IPS DF 6.9 (cell line): Measurements from ENCODE around the gene PDE2A.

Experiments used
- DNase-seq: peaks from one replicate; pipeline ENCODE4 v3.0.0-alpha.2; 2013; ENCODE audit warnings: low read depth, low spot score
- H3K27ac ChIP-seq: one replicate; pipeline ENCODE4 v1.5.1; 2013; ENCODE audit warnings: low read length, control low read depth
- H3K27me3 ChIP-seq: 2 replicates; pipeline ENCODE4 v1.6.1; 2013; ENCODE audit warnings: mild to moderate bottlenecking, low read length; ENCODE audit not compliant: control insufficient read depth, insufficient read depth
- H3K36me3 ChIP-seq: 2 replicates; pipeline ENCODE4 v1.6.1; 2013; ENCODE audit warnings: low read length; ENCODE audit not compliant: control insufficient read depth, insufficient read depth
- H3K4me1 ChIP-seq: 2 replicates; pipeline ENCODE4 v1.6.1; 2013; ENCODE audit warnings: low read length; ENCODE audit not compliant: control insufficient read depth, insufficient read depth
- H3K4me3 ChIP-seq: 2 replicates; pipeline ENCODE4 v1.5.1; 2013; ENCODE audit warnings: mild to moderate bottlenecking, low read length
- H3K9me3 ChIP-seq: 2 replicates; pipeline ENCODE4 v1.6.1; 2013; ENCODE audit warnings: low read length, inconsistent platforms; ENCODE audit not compliant: control insufficient read depth, insufficient read depth
- WGBS: extraction: QIAGEN DNeasy Blood & Tissue Kit; methylation state at CpG from one replicate; pipeline ENCODE4 v1.1.7; 2013; ENCODE audit warnings: mixed read lengths, missing lambda C conversion rate; ENCODE audit not compliant: insufficient read length, insufficient coverage; 5-methylcytosine and 5-hydroxymethylcytosine counted together

Gene PDE2A

DNA sequence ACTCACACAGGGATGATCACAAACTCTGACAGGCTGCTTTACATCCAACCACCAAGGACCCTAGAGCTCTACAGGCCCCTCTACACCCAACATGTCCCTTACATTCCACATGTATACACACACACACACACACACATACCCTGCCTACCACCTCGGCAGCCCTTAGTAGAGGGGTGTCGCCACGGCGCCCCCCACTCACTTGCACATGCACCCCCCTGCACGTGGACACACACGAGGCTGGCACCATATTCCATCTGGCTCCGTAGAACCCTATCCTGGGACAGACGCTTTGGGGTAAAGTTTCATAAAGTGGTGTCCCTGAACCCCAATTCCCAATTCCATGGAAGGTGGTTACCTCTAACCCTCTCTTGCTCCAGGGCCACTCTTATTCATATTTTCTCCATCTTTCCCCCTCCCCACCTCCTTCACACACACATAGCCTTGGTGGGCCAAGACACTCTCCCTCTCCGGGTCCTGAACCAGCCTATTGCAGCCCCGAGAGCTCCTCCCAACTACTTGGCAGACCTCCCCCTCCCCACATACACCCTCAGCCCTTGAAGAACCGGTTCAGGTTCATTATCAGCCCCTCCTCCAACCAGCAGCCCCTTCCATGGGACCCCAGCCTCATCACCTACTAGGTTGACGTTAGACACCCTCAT is 809 bp downstream of the PDE2A start:
- DNase-seq: no peak
- H3K4me3 ChIP-seq: no peak overlapping the region
- no CpG with 5 or more reads among the region's 12 CpGs for WGBS
- H3K36me3 ChIP-seq: no peaks in the 10 kb centered on the region
- H3K9me3 ChIP-seq: no peaks in the 10 kb centered on the region
- H3K27ac ChIP-seq: no peak overlapping the region
- peaks cover 6% of the 10 kb centered on the region; the same call in 1 of the 2 replicates for H3K27me3 ChIP-seq
- peaks cover 7% of the 10 kb centered on the region for H3K4me1 ChIP-seq

DNA sequence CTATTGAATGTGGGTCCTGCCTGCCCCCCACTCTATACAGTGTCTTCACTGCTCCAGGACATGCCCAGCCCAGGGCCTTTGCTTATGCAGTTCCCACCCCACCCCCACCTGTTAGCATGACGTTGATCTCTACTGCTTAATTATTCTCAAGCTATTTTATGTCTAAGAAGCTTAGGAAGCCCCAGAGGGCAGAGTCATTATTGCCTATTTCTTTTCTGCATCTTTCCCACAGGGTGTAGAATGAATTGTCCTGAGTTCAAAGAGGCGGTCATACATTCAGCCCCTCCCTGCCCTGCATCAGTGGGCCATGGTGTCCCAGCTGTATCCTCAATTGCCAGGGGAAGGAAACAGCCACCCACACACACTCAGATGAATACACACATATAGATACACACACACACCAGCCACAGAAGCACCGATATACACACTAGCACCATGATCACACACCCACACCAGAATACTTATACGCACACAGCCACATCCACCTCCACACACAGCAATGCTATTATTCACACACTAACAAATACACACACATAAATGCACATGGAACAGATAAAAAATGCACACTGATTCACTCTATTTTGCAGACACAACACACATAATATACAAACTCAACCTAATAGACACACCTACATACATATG is 1.5 kb downstream of the PDE2A start:
- WGBS: no CpG with 5 or more reads among the region's 4 CpGs
- H3K9me3 ChIP-seq: no peaks in the 10 kb centered on the region
- H3K36me3 ChIP-seq: no peaks in the 10 kb centered on the region
- no peak overlapping the region for H3K27ac ChIP-seq
- H3K27me3 ChIP-seq: peaks cover 6% of the 10 kb centered on the region; the same call in 1 of the 2 replicates
- no peak overlapping the region for H3K4me3 ChIP-seq
- DNase-seq: no peak
- H3K4me1 ChIP-seq: peaks cover 7% of the 10 kb centered on the region

DNA sequence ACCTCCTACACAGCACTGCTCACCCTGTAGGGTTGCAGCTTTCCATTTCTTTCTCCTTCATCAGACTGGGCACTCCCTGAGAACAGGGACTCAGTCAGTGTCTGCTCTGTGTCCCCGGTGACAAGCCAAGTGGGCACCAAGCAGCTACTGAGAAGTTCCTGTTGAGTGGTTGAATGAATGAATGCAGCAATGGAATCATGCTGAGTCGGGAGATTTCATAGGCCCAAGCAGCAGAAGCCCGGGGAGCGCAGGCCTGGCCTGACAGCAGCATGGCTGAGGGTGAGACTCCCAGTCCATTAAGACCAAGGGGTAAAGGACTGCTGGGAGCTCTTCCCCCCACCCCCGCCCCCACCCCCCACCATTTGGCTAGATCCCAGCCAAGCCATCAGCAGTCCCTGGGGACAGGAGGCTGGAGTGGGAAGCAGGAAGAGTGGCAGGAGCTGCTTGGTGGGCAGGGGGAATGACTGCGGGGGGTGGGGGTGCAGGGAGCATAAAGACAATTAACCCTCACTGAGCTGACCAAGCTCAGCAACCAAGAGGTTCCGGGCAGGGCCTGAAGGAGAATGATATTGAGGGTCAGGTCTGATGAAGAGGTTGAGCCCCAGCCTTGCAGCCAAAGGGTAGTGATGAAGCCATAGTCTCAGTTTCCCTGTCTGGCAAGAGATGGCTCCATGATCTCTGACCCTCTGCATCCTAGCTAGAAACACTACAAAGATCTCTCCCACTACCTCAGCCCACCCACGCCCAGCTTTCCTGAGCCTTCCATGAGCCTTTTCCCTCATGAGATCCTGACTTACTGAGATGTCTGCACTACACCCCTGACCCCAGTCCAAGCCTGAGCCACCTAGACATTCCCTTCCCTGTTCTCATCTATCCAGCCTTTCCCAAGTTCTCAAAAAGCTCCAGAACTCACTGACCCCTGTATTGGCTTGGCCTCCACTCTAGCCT is 2.8 kb downstream of the PDE2A start:
- H3K36me3 ChIP-seq: no peaks in the 10 kb centered on the region
- no peak overlapping the region for H3K4me3 ChIP-seq
- no peak for DNase-seq
- WGBS: no CpG with 5 or more reads among the region's 8 CpGs
- peaks cover 6% of the 10 kb centered on the region; the same call in 1 of the 2 replicates for H3K27me3 ChIP-seq
- H3K27ac ChIP-seq: no peak overlapping the region
- H3K4me1 ChIP-seq: peaks cover 5% of the 10 kb centered on the region
- H3K9me3 ChIP-seq: peaks cover 2% of the 10 kb centered on the region

DNA sequence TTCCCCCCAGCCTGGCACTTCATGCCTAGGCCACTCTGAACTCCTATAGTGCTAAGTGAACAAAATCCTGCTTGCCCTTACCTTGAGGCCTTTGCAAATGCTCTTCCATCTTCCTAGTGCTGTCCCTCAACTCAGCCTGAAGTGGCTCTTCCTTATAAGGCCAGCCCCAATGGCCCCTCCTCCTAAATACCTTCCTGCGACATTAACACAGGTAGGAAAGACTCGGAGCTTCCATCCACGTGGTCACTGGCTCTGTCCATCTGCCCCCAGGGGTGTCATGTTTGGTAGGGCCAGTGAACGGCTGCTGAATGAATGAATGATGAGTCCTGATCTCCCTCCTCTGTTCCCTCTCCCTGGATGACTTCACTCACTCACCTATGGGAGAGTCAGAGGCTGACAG is 4.2 kb downstream of the PDE2A start:
- H3K27me3 ChIP-seq: peaks cover 2% of the 10 kb centered on the region; the same call in 1 of the 2 replicates
- peaks cover 2% of the 10 kb centered on the region for H3K9me3 ChIP-seq
- WGBS: no CpG with 5 or more reads among the region's 4 CpGs
- no peak for DNase-seq
- H3K36me3 ChIP-seq: no peaks in the 10 kb centered on the region
- H3K4me3 ChIP-seq: no peak overlapping the region
- H3K27ac ChIP-seq: no peak overlapping the region
- peaks cover 5% of the 10 kb centered on the region for H3K4me1 ChIP-seq

DNA sequence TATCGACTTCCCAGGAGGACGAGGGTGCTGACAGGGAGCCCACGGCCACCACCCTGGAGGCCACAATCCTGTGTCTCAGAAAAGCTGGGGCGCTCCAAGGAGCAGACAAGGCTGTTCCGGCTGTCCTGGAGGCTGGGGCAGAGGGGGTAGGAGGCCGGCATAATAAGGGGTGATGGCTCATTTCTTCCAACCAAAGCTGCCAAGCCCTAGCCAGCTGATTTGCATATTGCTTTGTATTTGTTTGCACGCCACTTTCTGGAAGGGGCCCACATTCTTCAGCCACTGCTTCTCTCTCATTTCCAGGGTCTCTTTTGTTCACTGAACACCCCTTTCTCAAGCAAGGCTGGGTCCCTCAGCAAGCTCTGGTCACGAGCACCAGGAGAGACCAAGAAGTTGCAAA is 4.7 kb downstream of the PDE2A start:
- WGBS: no CpG with 5 or more reads among the region's 8 CpGs
- no peak overlapping the region for H3K27ac ChIP-seq
- H3K4me3 ChIP-seq: no peak overlapping the region
- peaks cover 2% of the 10 kb centered on the region for H3K9me3 ChIP-seq
- no peaks in the 10 kb centered on the region for H3K27me3 ChIP-seq
- DNase-seq: no peak
- H3K36me3 ChIP-seq: no peaks in the 10 kb centered on the region
- H3K4me1 ChIP-seq: peaks cover 5% of the 10 kb centered on the region

DNA sequence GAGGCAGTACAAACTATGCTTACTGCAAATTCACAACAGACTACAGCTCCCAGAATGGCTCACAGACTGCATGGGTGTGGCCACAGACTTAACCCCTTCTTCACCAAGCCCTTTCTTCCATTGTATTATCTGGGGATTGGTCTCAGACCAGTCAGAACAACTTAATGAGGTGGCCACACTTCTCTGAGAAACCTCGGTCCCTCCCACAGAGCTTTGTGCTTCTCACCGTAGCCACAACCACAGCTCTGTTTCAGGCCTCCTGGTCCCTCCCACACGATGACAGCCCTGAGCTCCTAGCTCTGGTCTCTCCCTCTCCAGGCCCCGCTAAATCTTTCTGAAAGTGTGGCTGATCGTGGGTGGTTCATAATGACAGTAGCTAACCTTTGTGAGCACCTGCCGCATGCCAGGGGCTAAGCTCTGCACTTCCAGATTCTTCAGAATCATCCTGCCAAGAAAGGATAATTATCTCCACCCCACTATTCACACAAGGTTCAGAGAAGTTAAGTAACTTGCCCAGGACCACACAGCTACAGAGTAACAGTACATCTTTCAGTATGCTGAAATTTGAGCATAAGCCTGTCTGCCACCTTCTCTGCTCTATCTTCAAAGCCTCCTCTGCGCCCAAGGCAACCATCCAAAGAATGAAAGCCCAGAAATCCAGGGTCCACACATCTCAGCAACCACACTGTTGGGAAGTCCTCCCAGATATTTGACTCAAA is 5.4 kb downstream of the PDE2A start:
- WGBS: no CpG with 5 or more reads among the region's 7 CpGs
- Histone ChIP-seq H3K27me3 (no peaks in the 10 kb centered on the region), H3K27ac (no peak overlapping the region), H3K4me1 (peaks cover 2% of the 10 kb centered on the region), H3K4me3 (no peak overlapping the region), H3K36me3 (no peaks in the 10 kb centered on the region), H3K9me3 (peaks cover 2% of the 10 kb centered on the region)
- DNase-seq: no peak

DNA sequence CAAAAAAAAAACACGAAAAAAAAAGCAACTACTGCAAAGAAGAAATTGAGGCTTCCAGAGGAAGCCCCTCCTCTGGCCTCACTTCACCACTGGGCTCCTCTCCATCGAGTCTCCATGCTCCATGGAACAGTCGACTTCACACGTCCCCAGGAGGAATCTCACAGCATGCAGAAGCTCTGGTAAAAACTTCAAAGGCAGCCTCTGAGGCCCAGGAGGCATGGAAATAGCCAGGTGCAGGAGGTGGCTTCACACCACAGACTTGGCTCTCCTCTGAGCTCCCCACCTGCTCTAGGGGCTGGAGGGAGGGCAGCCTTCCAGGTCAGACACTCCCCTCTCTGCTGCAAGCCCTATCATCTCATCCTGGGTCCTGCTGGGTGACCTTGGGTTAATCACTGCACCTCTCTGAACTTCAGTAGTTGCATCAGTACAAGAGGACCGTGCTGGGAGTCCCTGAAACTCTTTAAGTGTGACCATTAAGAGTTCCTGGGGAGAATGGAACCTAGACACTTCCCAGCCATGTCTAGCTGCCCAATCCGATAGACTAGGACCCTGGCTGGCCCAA is 8.2 kb downstream of the PDE2A start:
- DNase-seq: no peak
- H3K4me1 ChIP-seq: peaks cover 2% of the 10 kb centered on the region; the same call in 1 of the 2 replicates
- no peak overlapping the region for H3K27ac ChIP-seq
- peaks cover 2% of the 10 kb centered on the region for H3K9me3 ChIP-seq
- no peaks in the 10 kb centered on the region for H3K36me3 ChIP-seq
- no peaks in the 10 kb centered on the region for H3K27me3 ChIP-seq
- no peak overlapping the region for H3K4me3 ChIP-seq
- WGBS: no CpG with 5 or more reads among the region's 6 CpGs

DNA sequence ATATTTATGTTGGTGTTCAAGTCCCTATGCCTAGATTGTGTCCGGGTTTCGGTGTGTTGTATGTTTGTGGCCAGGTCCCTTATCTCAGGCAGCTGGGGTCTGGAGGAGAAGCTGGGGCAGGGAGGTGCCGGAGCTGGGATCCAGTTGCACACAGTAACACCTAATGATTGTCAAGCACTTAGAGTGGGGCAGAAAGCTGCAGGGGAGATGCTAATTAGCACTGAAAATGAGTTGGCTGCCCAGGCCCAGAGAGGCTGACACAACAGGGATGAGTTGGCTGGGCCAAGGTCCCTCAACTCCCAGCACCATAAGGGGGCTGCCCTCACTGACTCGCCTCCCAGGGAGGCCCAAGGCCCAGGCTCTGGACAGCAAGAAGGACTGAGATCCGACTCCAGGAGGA is 12.2 kb downstream of the PDE2A start:
- Histone ChIP-seq H3K4me3 (no peak overlapping the region), H3K9me3 (no peaks in the 10 kb centered on the region), H3K36me3 (no peaks in the 10 kb centered on the region), H3K4me1 (no peaks in the 10 kb centered on the region), H3K27ac (no peak overlapping the region), H3K27me3 (no peaks in the 10 kb centered on the region)
- DNase-seq: no peak
- no CpG with 5 or more reads among the region's 5 CpGs for WGBS

DNA sequence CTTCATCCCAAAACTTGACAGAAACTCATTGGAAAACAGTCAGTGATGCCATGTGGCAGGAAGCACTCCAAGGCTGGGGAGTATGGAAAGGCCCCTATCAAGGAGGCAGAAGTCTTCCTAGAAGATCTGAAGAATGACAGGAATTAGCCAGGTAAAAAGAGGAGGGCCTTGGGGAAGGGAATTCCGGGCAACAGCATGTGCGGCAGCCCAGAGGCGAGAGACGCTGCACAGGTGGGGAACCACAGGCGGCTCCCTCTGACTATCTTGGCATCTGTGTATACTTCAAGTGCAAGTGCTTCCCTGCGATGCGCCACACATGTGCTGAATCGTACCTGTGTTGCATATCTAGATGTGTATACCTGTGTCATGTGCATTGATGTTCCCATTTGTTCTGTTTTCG is 12.7 kb downstream of the PDE2A start:
- Histone ChIP-seq H3K4me1 (peaks cover 2% of the 10 kb centered on the region), H3K36me3 (no peaks in the 10 kb centered on the region), H3K4me3 (no peak overlapping the region), H3K27me3 (no peaks in the 10 kb centered on the region), H3K9me3 (no peaks in the 10 kb centered on the region), H3K27ac (no peak overlapping the region)
- WGBS: no CpG with 5 or more reads among the region's 9 CpGs
- no peak for DNase-seq
